GM13976 (cell line): ENCODE measurements around the gene LRRC8E.
A peak's percentile ranks its signal among the peaks of the same experiment; 100 is the strongest.

Source experiments
- DNase-seq: peaks from one replicate; pipeline ENCODE4 v3.0.0; 2012; ENCODE audit warnings: low spot score
- CTCF ChIP-seq: IDR thresholded peaks from 2 replicates; pipeline ENCODE4 v1.5.1; 2012; ENCODE audit warnings: borderline replicate concordance, mild to moderate bottlenecking; ENCODE audit not compliant: insufficient read depth; ENCODE audit errors: extremely low read depth, missing control alignments, control extremely low read depth
- in situ Hi-C: fragments of 300-500 bp; cut with MboI; formaldehyde crosslinking; loops from one replicate; pipeline ENCODE4 v1.12.0; 2022; ENCODE audit warnings: low sequenced_read_pairs, mixed read lengths, inconsistent platforms; ENCODE audit not compliant: unreplicated experiment

LRRC8E gene

GRCh38 chr19:7859831-7860713 lies 28.2 kb upstream of the LRRC8E start:
- in situ Hi-C loops = no loop called here
- TF ChIP-seq CTCF = no peak

GRCh38 chr19:7860714-7861618 lies 27.3 kb upstream of the LRRC8E start:
- in situ Hi-C loops = no loop called here
- TF ChIP-seq CTCF = no peak
- DNase-seq = no peak

More at GRCh38 chr19:7859831-7860713, 28.2 kb upstream of the LRRC8E start:
- DNase-seq = no peak

- in situ Hi-C loops = no loop called here
- TF ChIP-seq CTCF = no peak
Measured at GRCh38 chr19:7861619-7862412, 26.5 kb upstream of the LRRC8E start.

GRCh38 chr19:7862413-7862951 lies 25.8 kb upstream of the LRRC8E start:
- in situ Hi-C loops = no loop called here
- DNase-seq = peak; percentile 92

More at GRCh38 chr19:7861619-7862412, 26.5 kb upstream of the LRRC8E start:
- no peak for DNase-seq

GRCh38 chr19:7863157-7863970 lies 24.9 kb upstream of the LRRC8E start:
- TF ChIP-seq CTCF = no peak
- in situ Hi-C loops = no loop called here
- no peak for DNase-seq

More at GRCh38 chr19:7862413-7862951, 25.8 kb upstream of the LRRC8E start:
- no peak for TF ChIP-seq CTCF
